Tibial nerve (tissue), 3 donors: ENCODE results near the gene SIPA1.

ENCODE experiments used
- CTCF ChIP-seq, 5 experiments: fragments of 200-600 bp in 3 of 5; fragments of 450-650 bp in 2 of 5; sonication (generic) in 3 of 5; IDR thresholded peaks; one replicate each; pipeline ENCODE4 v1.5.1; 2016 to 2019; ENCODE audit warnings: antibody characterized with exemption in 5 of 5, mild to moderate bottlenecking in 3 of 5, moderate library complexity in 2 of 5
- POLR2A ChIP-seq, 2 donors: fragments of 450-650 bp; IDR thresholded peaks; one replicate each; pipeline ENCODE4 v1.6.1; 2017; ENCODE audit warnings: antibody characterized with exemption in 2 of 2, mild to moderate bottlenecking in 2 of 2, moderate library complexity in 2 of 2

- TF ChIP-seq CTCF (IDR thresholded peaks at IDR 0.05) (no peak), POLR2A (IDR thresholded peaks at IDR 0.05) (no peak)
These were observed 7.8 kb downstream of the SIPA1 start for GRCh38 chr11:65645710-65646109.
